Left colon (tissue), 2 donors: ENCODE data around the gene R3HCC1L. TPM values are rescaled to one million over a fixed set of nuclear protein-coding genes. Genes with fewer than 3 reads are reported as not detected.

Source experiments
- ATAC-seq: fragments of 200-7000 bp; cut with Tn5 transposase; one replicate; pipeline ENCODE4 v1.9.1; 2020; ENCODE audit warnings: mild to moderate bottlenecking, moderate library complexity
- DNase-seq, 2 donors: peaks; one replicate each; pipeline ENCODE4 v3.0.0-alpha.2; 2020
- intact Hi-C, 2 donors: fragments of 100-400 bp; cut with DNase I in 1 of 2; cut with micrococcal nuclease in 1 of 2; formaldehyde crosslinking; loops; one replicate each; pipeline versions ENCODE4 v1.11.2 to v1.14.0; 2022; cut with DNase I, micrococcal nuclease
- long read RNA-seq: library from polyadenylated mRNA; unstranded; transcript quantifications from one replicate; pipeline ENCODE4 v2.0.0, GENCODE V29; 2021
- total RNA-seq, 2 donors: library from RNA; stranded (reverse); fragmentation: NEBNext Ultra II Directional; extraction: Animal tissue kit (Norgen Biotek cat#: 25700); gene quantifications; one replicate each; pipeline ENCODE4 v1.2.1, GENCODE V29; 2021
- donor health status: DM: no; HTN: no; CAD: no.
- donor health status: DM: yes; HTN: yes; CAD: no.

Gene R3HCC1L
- total RNA-seq: 10 to 100 TPM; 13.9 to 18.1 TPM
- long read RNA-seq, transcript R3HCC1L-201 (10 exons, 3,379 nt): major isoform, 5 of 15 reads
- long read RNA-seq, partial matches to known transcripts: 1 of 15 reads
- long read RNA-seq, other reads (novel, unspliced or antisense): 9 of 15 reads

GRCh38 chr10:98134431-98135221 lies at the start of gene R3HCC1L:
Gene R3HCC1L, plus strand, starts transcription at chr10:98134657. Its CDS starts 73,458 bp downstream, at chr10:98208115.
- ATAC-seq (peak; percentile 96), DNase-seq (peak; percentile 91 to 95)
- intact Hi-C loops: no loop called here

GRCh38 chr10:98085238-98085637 lies 49.2 kb upstream of the R3HCC1L start:
- ATAC-seq (no peak), DNase-seq (no peak)
- intact Hi-C loops: no loop called here

GRCh38 chr10:98086837-98087708 lies 47.4 kb upstream of the R3HCC1L start:
- no peak for DNase-seq
- intact Hi-C loops: no loop called here
- ATAC-seq: no peak

- ATAC-seq: no peak
- intact Hi-C loops: no loop called here
- DNase-seq: no peak
These were observed 46.1 kb upstream of the R3HCC1L start for GRCh38 chr10:98088186-98088971.

- no peak for ATAC-seq
- intact Hi-C loops: no loop called here
- DNase-seq: no peak
These were observed 43.6 kb upstream of the R3HCC1L start for GRCh38 chr10:98090822-98091221.

GRCh38 chr10:98096316-98096715 lies 38.1 kb upstream of the R3HCC1L start:
- intact Hi-C loops: no loop called here
- DNase-seq: no peak
- no peak for ATAC-seq

GRCh38 chr10:98096731-98097130 lies 37.7 kb upstream of the R3HCC1L start:
- intact Hi-C loops: no loop called here
- no peak for DNase-seq
- ATAC-seq: no peak

GRCh38 chr10:98097175-98097574 lies 37.3 kb upstream of the R3HCC1L start:
- ATAC-seq (no peak), DNase-seq (no peak)
- intact Hi-C loops: no loop called here

GRCh38 chr10:98097616-98098015 lies 36.8 kb upstream of the R3HCC1L start:
- ATAC-seq (no peak), DNase-seq (no peak)
- intact Hi-C loops: no loop called here

- ATAC-seq (no peak), DNase-seq (no peak)
- intact Hi-C loops: no loop called here
These were observed 36.2 kb upstream of the R3HCC1L start for GRCh38 chr10:98098247-98098646.

- intact Hi-C loops: no loop called here
- ATAC-seq: no peak
- no peak for DNase-seq
These were observed 34.0 kb upstream of the R3HCC1L start for GRCh38 chr10:98100476-98100875.

GRCh38 chr10:98101366-98101765 lies 33.1 kb upstream of the R3HCC1L start:
- DNase-seq (no peak), ATAC-seq (no peak)
- intact Hi-C loops: no loop called here

GRCh38 chr10:98104125-98104524 lies 30.3 kb upstream of the R3HCC1L start:
- no peak for DNase-seq
- ATAC-seq: no peak
- intact Hi-C loops: no loop called here

GRCh38 chr10:98106531-98106930 lies 27.9 kb upstream of the R3HCC1L start:
- DNase-seq (no peak), ATAC-seq (no peak)
- intact Hi-C loops: no loop called here

- DNase-seq (no peak), ATAC-seq (no peak)
- intact Hi-C loops: no loop called here
These were observed 26.6 kb upstream of the R3HCC1L start for GRCh38 chr10:98107644-98108430.

- intact Hi-C loops: no loop called here
These were observed 24.1 kb upstream of the R3HCC1L start for GRCh38 chr10:98110356-98110755.

GRCh38 chr10:98115031-98115787 lies 19.2 kb upstream of the R3HCC1L start:
- no peak for DNase-seq
- intact Hi-C loops: no loop called here
- no peak for ATAC-seq

More at GRCh38 chr10:98110356-98110755, 24.1 kb upstream of the R3HCC1L start:
- ATAC-seq (no peak), DNase-seq (no peak)

GRCh38 chr10:98119891-98120290 lies 14.6 kb upstream of the R3HCC1L start:
- intact Hi-C loops: no loop called here
- ATAC-seq (no peak), DNase-seq (no peak)
